Stimulated activated CD8-positive, alpha-beta memory T cell treated with anti-CD3 and anti-CD28 coated beads, Interleukin-7, amount 100 ng/mL, for 1 hour (primary cell): ENCODE data around the gene DNASE1L2.
"Not testable (repeated sequence)": the region's sequence is repeated elsewhere in the genome, so short reads cannot be mapped to it uniquely, and the experiment has no call there.

Experiments
- DNase-seq, 2 donors: peaks; one replicate each; pipeline ENCODE4 v3.0.0-alpha.2; 2020; ENCODE audit warnings: low read depth in 2 of 2

The DNASE1L2 gene

GRCh38 chr16:2236337-2237101 lies at the start of gene DNASE1L2:
DNASE1L2 (plus strand) TSS chr16:2236444; CDS start chr16:2236817, 373 bp downstream.
- no peak for DNase-seq

GRCh38 chr16:2186505-2186904 lies 49.7 kb upstream of the DNASE1L2 start:
- no peak for DNase-seq

GRCh38 chr16:2187212-2187611 lies 49.0 kb upstream of the DNASE1L2 start:
- no peak for DNase-seq

- DNase-seq, result no peak
Measured at GRCh38 chr16:2188395-2188794, 47.8 kb upstream of the DNASE1L2 start.

GRCh38 chr16:2189252-2189893 lies 46.9 kb upstream of the DNASE1L2 start:
- DNase-seq, result no peak

- DNase-seq, result no peak
Measured at GRCh38 chr16:2190002-2190658, 46.1 kb upstream of the DNASE1L2 start.

GRCh38 chr16:2190659-2191445 lies 45.4 kb upstream of the DNASE1L2 start:
- DNase-seq, result no peak

- no peak for DNase-seq
Measured at GRCh38 chr16:2191446-2191706, 44.9 kb upstream of the DNASE1L2 start.

- no peak for DNase-seq
Measured at GRCh38 chr16:2194166-2194834, 41.9 kb upstream of the DNASE1L2 start.

GRCh38 chr16:2194852-2195321 lies 41.4 kb upstream of the DNASE1L2 start:
- peak; percentile 10 to 19 for DNase-seq

GRCh38 chr16:2195322-2196161 lies 40.7 kb upstream of the DNASE1L2 start:
- no peak for DNase-seq

GRCh38 chr16:2196162-2196980 lies 39.9 kb upstream of the DNASE1L2 start, which contains the start of gene CASKIN1:
CASKIN1 (minus strand) TSS chr16:2196605; CDS start chr16:2196432, 173 bp downstream.
- no peak for DNase-seq

- DNase-seq, result no peak
Measured at GRCh38 chr16:2196981-2197511, 39.2 kb upstream of the DNASE1L2 start.

GRCh38 chr16:2197765-2198164 lies 38.5 kb upstream of the DNASE1L2 start:
- DNase-seq, result no peak

GRCh38 chr16:2198283-2198682 lies 38.0 kb upstream of the DNASE1L2 start:
- DNase-seq, result no peak

- no peak for DNase-seq
Measured at GRCh38 chr16:2199095-2199494, 37.1 kb upstream of the DNASE1L2 start.

- DNase-seq, result no peak
Measured at GRCh38 chr16:2199621-2200139, 36.6 kb upstream of the DNASE1L2 start.

- no peak for DNase-seq
Measured at GRCh38 chr16:2200313-2200712, 35.9 kb upstream of the DNASE1L2 start.

GRCh38 chr16:2203119-2203688 lies 33.0 kb upstream of the DNASE1L2 start:
- DNase-seq, result not testable (repeated sequence)
